Colonic mucosa (tissue), 4 donors: ENCODE measurements around the gene NIPAL3. TPM values are rescaled to one million over a fixed set of nuclear protein-coding genes. Genes with fewer than 3 reads are reported as not detected.
"Not testable (repeated sequence)": the region's sequence is repeated elsewhere in the genome, so short reads cannot be mapped to it uniquely, and the experiment has no call there.

ENCODE experiments used
- DNase-seq: peaks from one replicate; pipeline ENCODE4 v3.0.0-alpha.2; 2020
- H3K27ac ChIP-seq: fragments of 200-600 bp; one replicate; pipeline ENCODE4 v1.8.0; 2021
- H3K27me3 ChIP-seq: fragments of 200-600 bp; one replicate; pipeline ENCODE4 v1.8.0; 2021
- H3K36me3 ChIP-seq: fragments of 200-600 bp; one replicate; pipeline ENCODE4 v1.8.0; 2021
- H3K4me1 ChIP-seq: fragments of 200-600 bp; one replicate; pipeline ENCODE4 v1.8.0; 2021; ENCODE audit warnings: mild to moderate bottlenecking
- H3K4me3 ChIP-seq: fragments of 200-600 bp; one replicate; pipeline ENCODE4 v1.8.0; 2021
- H3K9ac ChIP-seq, 2 donors: one replicate each; pipeline ENCODE4 v1.7.0; 2013; ENCODE audit warnings: control low read depth in 2 of 2, low read depth in 2 of 2, low read length in 2 of 2
- H3K9me3 ChIP-seq: fragments of 200-600 bp; one replicate; pipeline ENCODE4 v1.8.0; 2021
- intact Hi-C: fragments of 100-400 bp; cut with DNase I; formaldehyde crosslinking; loops from one replicate; pipeline ENCODE4 v1.14.1; 2022
- total RNA-seq, 2 donors: library from RNA; stranded (reverse); fragmentation: NEBNext Ultra II Directional in 1 of 2; extraction: Animal tissue kit (Norgen Biotek cat#: 25700) in 1 of 2; gene quantifications; one replicate each; pipeline ENCODE4 v1.2.1, GENCODE V29; 2021
- TF ChIP-seq, protein P1 (sequence below): fragments of 200-600 bp; IDR thresholded peaks from one replicate; pipeline ENCODE4 v1.8.0; 2022; ENCODE audit warnings: antibody characterized with exemption, mild to moderate bottlenecking
- donor health status: healthy.
- donor health status: DM: no; HTN: no; CAD: no.
- donor health status: DM: no; HTN: no; CAD: no.

Gene NIPAL3
- total RNA-seq, 2 donors from 2014 or later, result 41.3 to 45.2 TPM

DNA sequence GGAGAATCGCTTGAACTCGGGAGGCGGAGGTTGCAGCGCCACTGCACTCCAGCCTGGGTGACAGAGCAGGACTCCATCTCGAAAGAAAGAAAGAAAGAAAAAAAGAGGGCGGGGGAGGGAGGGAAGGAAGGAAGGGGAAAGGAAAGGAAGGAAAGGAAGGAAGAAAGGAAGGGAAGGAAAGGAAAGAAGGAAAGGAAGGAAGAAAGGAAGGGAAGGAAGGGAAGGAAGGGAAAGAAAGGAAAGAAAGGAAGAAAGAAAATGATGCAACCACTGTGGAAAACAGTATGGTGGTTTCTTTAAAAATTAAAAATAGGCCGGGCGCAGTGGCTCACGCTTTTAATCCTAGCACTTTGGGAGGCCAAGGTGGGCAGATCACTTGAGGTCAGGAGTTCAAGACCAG is 71.9 kb downstream of the NIPAL3 start:
- intact Hi-C loops, result no loop called here
- no peaks in the 10 kb centered on the region for H3K27me3 ChIP-seq
- TF ChIP-seq, protein P1, sequence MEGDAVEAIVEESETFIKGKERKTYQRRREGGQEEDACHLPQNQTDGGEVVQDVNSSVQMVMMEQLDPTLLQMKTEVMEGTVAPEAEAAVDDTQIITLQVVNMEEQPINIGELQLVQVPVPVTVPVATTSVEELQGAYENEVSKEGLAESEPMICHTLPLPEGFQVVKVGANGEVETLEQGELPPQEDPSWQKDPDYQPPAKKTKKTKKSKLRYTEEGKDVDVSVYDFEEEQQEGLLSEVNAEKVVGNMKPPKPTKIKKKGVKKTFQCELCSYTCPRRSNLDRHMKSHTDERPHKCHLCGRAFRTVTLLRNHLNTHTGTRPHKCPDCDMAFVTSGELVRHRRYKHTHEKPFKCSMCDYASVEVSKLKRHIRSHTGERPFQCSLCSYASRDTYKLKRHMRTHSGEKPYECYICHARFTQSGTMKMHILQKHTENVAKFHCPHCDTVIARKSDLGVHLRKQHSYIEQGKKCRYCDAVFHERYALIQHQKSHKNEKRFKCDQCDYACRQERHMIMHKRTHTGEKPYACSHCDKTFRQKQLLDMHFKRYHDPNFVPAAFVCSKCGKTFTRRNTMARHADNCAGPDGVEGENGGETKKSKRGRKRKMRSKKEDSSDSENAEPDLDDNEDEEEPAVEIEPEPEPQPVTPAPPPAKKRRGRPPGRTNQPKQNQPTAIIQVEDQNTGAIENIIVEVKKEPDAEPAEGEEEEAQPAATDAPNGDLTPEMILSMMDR, result no peak
- H3K27ac ChIP-seq, result no peak overlapping the region
- H3K36me3 ChIP-seq, result no peaks in the 10 kb centered on the region
- no peak overlapping the region for H3K9ac ChIP-seq
- no peak overlapping the region for H3K4me3 ChIP-seq
- H3K9me3 ChIP-seq, result no peaks in the 10 kb centered on the region
- no peaks in the 10 kb centered on the region for H3K4me1 ChIP-seq
- no peak for DNase-seq

GRCh38 chr1:24488159-24488558 is 72.6 kb downstream of the NIPAL3 start:
- H3K4me1 ChIP-seq, intact Hi-C loops, H3K36me3 ChIP-seq, H3K4me3 ChIP-seq, H3K9me3 ChIP-seq, DNase-seq, H3K9ac ChIP-seq, H3K27ac ChIP-seq, H3K27me3 ChIP-seq: not testable (repeated sequence)

- TF ChIP-seq, protein P1, result no peak
- intact Hi-C loops, result no loop called here
Measured at GRCh38 chr1:24489674-24490073, 74.1 kb downstream of the NIPAL3 start.

GRCh38 chr1:24490101-24490781 is 74.6 kb downstream of the NIPAL3 start:
- intact Hi-C loops, result no loop called here
- Histone ChIP-seq H3K9me3 (no peaks in the 10 kb centered on the region), H3K4me1 (no peaks in the 10 kb centered on the region), H3K27ac (no peak overlapping the region), H3K9ac (no peak overlapping the region), H3K4me3 (no peak overlapping the region), H3K27me3 (no peaks in the 10 kb centered on the region), H3K36me3 (no peaks in the 10 kb centered on the region)
- TF ChIP-seq, protein P1, result no peak
- DNase-seq, result no peak

More at GRCh38 chr1:24489674-24490073, 74.1 kb downstream of the NIPAL3 start:
- no peak overlapping the region for H3K4me3 ChIP-seq
- no peaks in the 10 kb centered on the region for H3K9me3 ChIP-seq
- H3K27me3 ChIP-seq, result no peaks in the 10 kb centered on the region
- H3K4me1 ChIP-seq, result no peaks in the 10 kb centered on the region
- DNase-seq, result no peak
- H3K36me3 ChIP-seq, result no peaks in the 10 kb centered on the region
- no peak overlapping the region for H3K9ac ChIP-seq
- no peak overlapping the region for H3K27ac ChIP-seq

GRCh38 chr1:24491577-24492360 is 76.2 kb downstream of the NIPAL3 start:
- H3K27ac ChIP-seq, result no peak overlapping the region
- H3K36me3 ChIP-seq, result no peaks in the 10 kb centered on the region
- H3K9me3 ChIP-seq, result no peaks in the 10 kb centered on the region
- no peak overlapping the region for H3K9ac ChIP-seq
- no peaks in the 10 kb centered on the region for H3K27me3 ChIP-seq
- no peaks in the 10 kb centered on the region for H3K4me1 ChIP-seq
- H3K4me3 ChIP-seq, result no peak overlapping the region
- no peak for DNase-seq
- intact Hi-C loops, result no loop called here
- TF ChIP-seq, protein P1, result no peak

DNA sequence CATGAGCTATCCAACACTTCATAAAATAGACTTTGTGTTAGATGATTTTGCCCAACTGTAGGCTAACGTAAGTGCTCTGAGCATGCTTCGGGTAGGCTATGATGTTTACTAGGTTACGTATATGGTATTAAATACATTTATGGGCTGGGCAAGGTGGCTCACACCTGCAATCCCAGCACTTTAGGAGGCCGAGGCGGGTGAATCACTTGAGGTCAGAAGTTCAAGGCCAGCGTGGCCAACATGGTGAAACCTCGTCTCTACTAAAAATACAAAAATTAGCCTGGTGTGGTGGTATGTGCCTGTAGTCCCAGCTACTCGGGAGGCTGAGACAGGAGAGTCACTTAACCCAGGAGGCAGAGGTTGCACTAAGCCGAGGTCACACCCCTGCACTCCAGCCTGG is 77.3 kb downstream of the NIPAL3 start:
- intact Hi-C loops, DNase-seq, H3K27me3 ChIP-seq, H3K4me3 ChIP-seq, H3K9ac ChIP-seq, H3K36me3 ChIP-seq, H3K4me1 ChIP-seq, H3K9me3 ChIP-seq, H3K27ac ChIP-seq: not testable (repeated sequence)
